Epithelial cell of umbilical artery (primary cell): ENCODE measurements around the gene PLXNA2. TPM values are rescaled to one million over a fixed set of nuclear protein-coding genes. Genes with fewer than 3 reads are reported as not detected.

Experiments used
- total RNA-seq: library from RNA; depleted of rRNA; stranded (reverse); fragments of >200 nt; gene quantifications from 2 replicates; pipeline ENCODE4 v1.2.3, GENCODE V29; 2014

Gene PLXNA2, protein sequence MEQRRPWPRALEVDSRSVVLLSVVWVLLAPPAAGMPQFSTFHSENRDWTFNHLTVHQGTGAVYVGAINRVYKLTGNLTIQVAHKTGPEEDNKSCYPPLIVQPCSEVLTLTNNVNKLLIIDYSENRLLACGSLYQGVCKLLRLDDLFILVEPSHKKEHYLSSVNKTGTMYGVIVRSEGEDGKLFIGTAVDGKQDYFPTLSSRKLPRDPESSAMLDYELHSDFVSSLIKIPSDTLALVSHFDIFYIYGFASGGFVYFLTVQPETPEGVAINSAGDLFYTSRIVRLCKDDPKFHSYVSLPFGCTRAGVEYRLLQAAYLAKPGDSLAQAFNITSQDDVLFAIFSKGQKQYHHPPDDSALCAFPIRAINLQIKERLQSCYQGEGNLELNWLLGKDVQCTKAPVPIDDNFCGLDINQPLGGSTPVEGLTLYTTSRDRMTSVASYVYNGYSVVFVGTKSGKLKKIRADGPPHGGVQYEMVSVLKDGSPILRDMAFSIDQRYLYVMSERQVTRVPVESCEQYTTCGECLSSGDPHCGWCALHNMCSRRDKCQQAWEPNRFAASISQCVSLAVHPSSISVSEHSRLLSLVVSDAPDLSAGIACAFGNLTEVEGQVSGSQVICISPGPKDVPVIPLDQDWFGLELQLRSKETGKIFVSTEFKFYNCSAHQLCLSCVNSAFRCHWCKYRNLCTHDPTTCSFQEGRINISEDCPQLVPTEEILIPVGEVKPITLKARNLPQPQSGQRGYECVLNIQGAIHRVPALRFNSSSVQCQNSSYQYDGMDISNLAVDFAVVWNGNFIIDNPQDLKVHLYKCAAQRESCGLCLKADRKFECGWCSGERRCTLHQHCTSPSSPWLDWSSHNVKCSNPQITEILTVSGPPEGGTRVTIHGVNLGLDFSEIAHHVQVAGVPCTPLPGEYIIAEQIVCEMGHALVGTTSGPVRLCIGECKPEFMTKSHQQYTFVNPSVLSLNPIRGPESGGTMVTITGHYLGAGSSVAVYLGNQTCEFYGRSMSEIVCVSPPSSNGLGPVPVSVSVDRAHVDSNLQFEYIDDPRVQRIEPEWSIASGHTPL (N-terminal part only)
- total RNA-seq: 41.5 and 78.9 TPM in 2 replicates

DNA sequence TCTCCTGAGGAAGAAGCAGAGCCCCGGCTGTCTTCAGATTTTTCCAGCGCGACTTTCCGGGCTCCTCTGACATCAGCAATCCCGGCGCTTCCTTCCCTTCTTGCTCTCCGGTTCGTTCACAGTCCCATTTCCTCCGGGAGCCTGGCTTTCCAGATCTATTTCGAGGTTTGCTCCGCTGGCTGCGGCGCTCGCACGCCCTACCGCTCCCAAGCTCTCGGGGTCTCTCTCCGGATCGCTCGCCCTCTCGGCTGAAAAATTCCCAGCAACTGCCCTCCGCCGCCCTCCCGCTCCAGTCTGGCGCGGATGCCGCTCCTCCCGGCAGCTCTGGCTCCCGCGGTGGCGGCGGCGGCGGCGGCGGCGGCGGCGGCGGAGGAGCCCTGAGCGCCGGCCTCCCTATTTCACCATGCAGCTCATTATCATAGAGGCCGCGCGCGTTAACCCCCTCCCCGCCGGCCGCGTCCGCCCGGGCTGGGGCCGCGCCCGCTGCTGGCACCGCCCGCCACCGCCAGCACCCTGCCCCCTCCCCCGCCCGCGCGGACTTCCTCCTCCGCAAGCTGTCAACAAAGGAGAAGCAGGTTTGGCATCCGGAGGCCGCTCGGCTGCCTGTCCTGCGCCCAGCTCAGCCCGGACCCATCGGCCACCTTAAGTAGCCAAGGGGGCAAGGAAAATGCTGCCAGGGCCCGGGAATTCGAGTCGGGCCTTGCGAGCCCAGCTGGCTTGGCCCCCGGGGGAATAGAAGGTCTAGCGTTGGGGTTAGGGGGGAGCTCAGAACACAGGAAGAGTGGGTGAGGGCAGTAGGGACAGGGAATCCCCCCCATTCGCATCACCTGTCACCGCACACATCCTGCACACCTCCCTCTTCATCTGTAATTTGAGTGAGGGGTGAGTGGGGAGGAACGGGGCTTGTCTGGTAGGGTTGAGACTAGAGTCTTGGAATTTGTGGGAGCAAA is at the start of gene PLXNA2:
PLXNA2 (minus strand) TSS at position 418 of the 950 bp plus-strand sequence. CDS start 26,462 bp downstream, outside the sequence.

